ENCODE results near the gene TMPRSS13. TPM values are rescaled to one million over a fixed set of nuclear protein-coding genes. Genes with fewer than 3 reads are reported as not detected.
"Not testable (repeated sequence)": the region's sequence is repeated elsewhere in the genome, so short reads cannot be mapped to it uniquely, and the experiment has no call there.

Gene TMPRSS13
- total and polyA plus RNA-seq, 2 of the 13 experiments (the other 11 are each of a cell fraction or from before 2014, with no cell fraction given) = not detected

- H3K4me3 ChIP-seq (replicated peaks in 1 of 3; ENCODE audit: insufficient read depth in 1 of 3, low read depth in 2 of 3, low read length in 3 of 3); H3K9me3 ChIP-seq (ENCODE audit: low read length); H3K36me3 ChIP-seq (replicated peaks in 1 of 2; ENCODE audit: control insufficient read depth in 1 of 2, insufficient read depth in 2 of 2, low read length in 2 of 2); H3K4me2 ChIP-seq (ENCODE audit: low read depth, low read length); FAIRE-seq; BruUV-seq (replicated peaks); POLR2A ChIA-PET; H3K4me1 ChIP-seq (ENCODE audit: insufficient read depth, low read length); in situ Hi-C loops (cut with HindIII; ENCODE audit: extremely low pct_ligation_motif_present, low pct_unique_long_range_greater_than_20kb); DNase-seq (ENCODE audit: low spot score); CTCF ChIA-PET (ENCODE audit: low intra/inter-chr PET ratio, low total read pairs); H3K79me2 ChIP-seq (ENCODE audit: insufficient read depth, low read length); H3K9ac ChIP-seq (ENCODE audit: insufficient read depth, low read depth, low read length); ATAC-seq; H4K20me1 ChIP-seq (ENCODE audit: insufficient read depth, low read length); intact Hi-C loops (cut with micrococcal nuclease; ENCODE audit: unreplicated experiment); H2AFZ ChIP-seq (ENCODE audit: low read length); H3K27ac ChIP-seq (ENCODE audit: extremely low read length, insufficient read depth, low read length): not testable (repeated sequence)
- WGBS (ENCODE audit: low lambda C conversion rate) = 39% methylated on average over 13 of the region's 13 CpGs
- H3K27me3 ChIP-seq (ENCODE audit: control insufficient read depth in 1 of 2, insufficient read depth in 2 of 2, low read length in 2 of 2) = peaks cover 3 to 58% of the 10 kb centered on the region in 2 experiments; a peak in 4 of 5 replicates
Observed at GRCh38 chr11:117865546-117865945, 63.7 kb downstream of the TMPRSS13 start.

DNA sequence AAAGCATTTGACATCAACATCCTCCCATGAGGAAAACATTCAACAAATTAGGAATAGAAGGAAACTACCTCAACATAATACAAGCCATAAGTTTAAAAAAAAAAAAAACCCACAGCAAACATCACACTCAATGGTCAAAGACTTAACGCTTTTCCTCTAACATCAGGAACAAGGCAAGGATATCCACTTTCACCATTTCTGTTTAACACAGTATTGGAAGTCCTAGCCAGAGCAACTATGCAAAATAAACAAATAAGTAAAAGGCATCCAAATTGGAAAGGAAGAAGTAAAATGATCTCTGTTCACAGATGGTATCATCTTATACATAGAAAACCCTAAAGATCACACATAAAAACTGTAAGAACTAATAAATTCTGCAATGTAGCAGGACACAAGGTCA is 65.8 kb downstream of the TMPRSS13 start:
- Histone ChIP-seq H2AFZ (ENCODE audit: low read length) (no peak overlapping the region), H3K9me3 (ENCODE audit: low read length) (no peaks in the 10 kb centered on the region), H3K4me1 (ENCODE audit: insufficient read depth, low read length) (no peaks in the 10 kb centered on the region), H3K27me3 (ENCODE audit: control insufficient read depth in 1 of 2, insufficient read depth in 2 of 2, low read length in 2 of 2) (peaks cover 4 to 47% of the 10 kb centered on the region in 2 experiments; a peak in 3 of 5 replicates), H3K4me3 (replicated peaks in 1 of 3; ENCODE audit: insufficient read depth in 1 of 3, low read depth in 2 of 3, low read length in 3 of 3) (no peak overlapping the region), H3K4me2 (ENCODE audit: low read depth, low read length) (no peak overlapping the region), H3K27ac (ENCODE audit: extremely low read length, insufficient read depth, low read length) (no peak overlapping the region), H3K36me3 (replicated peaks in 1 of 2; ENCODE audit: control insufficient read depth in 1 of 2, insufficient read depth in 2 of 2, low read length in 2 of 2) (no peaks in the 10 kb centered on the region), H4K20me1 (ENCODE audit: insufficient read depth, low read length) (no peaks in the 10 kb centered on the region), H3K9ac (ENCODE audit: insufficient read depth, low read depth, low read length) (no peak overlapping the region), H3K79me2 (ENCODE audit: insufficient read depth, low read length) (no peaks in the 10 kb centered on the region)
- 39% methylated on average over 1 of the region's 1 CpG for WGBS (ENCODE audit: low lambda C conversion rate)
- ATAC-seq (no peak), FAIRE-seq (no peak), DNase-seq (ENCODE audit: low spot score) (no peak)
- intact Hi-C loops (cut with micrococcal nuclease; ENCODE audit: unreplicated experiment) (no loop called here), in situ Hi-C loops (cut with HindIII; ENCODE audit: extremely low pct_ligation_motif_present, low pct_unique_long_range_greater_than_20kb) (no loop called here)
- BruUV-seq (replicated peaks) = no TSS peak
- CTCF ChIA-PET (ENCODE audit: low intra/inter-chr PET ratio, low total read pairs) = no interaction called here
- POLR2A ChIA-PET = no interaction called here
- no peak for TF ChIP-seq CREB3 (CRISPR knock-in tag; IDR thresholded peaks at IDR 0.05)
- no peak for TF ChIP-seq ZBTB7B (CRISPR knock-in tag; IDR thresholded peaks at IDR 0.05)
- TF ChIP-seq HINFP (CRISPR knock-in tag; IDR thresholded peaks at IDR 0.05; ENCODE audit: low read depth) = no peak
- no peak for TF ChIP-seq PHF20 (CRISPR knock-in tag; IDR thresholded peaks at IDR 0.05)
- no peak for TF ChIP-seq ZNF225 (CRISPR knock-in tag; IDR thresholded peaks at IDR 0.05)
- TF ChIP-seq ZBTB42 (CRISPR knock-in tag; IDR thresholded peaks at IDR 0.05) = no peak
- TF ChIP-seq ZBED4 (CRISPR knock-in tag; IDR thresholded peaks at IDR 0.05; ENCODE audit: borderline replicate concordance) = no peak
- no peak for TF ChIP-seq KLF12 (CRISPR knock-in tag; IDR thresholded peaks at IDR 0.05; ENCODE audit: borderline replicate concordance)

All from HepG2 (cell line).